Loucy (cell line): ENCODE measurements around the gene ARHGAP31.

Experiments
- H2AFZ ChIP-seq: fragments of 200-600 bp; sonication (generic); 2 replicates; pipeline ENCODE4 v1.6.0; 2016; ENCODE audit warnings: antibody characterized with exemption, mild to moderate bottlenecking, low read length, moderate library complexity
- H3F3A ChIP-seq: fragments of 200-600 bp; 2 replicates; pipeline ENCODE4 v1.6.0; 2016; ENCODE audit warnings: antibody characterized with exemption, low read depth, mild to moderate bottlenecking
- H3K27me3 ChIP-seq: fragments of 200-600 bp; sonication (generic); 2 replicates; pipeline ENCODE4 v1.6.1; 2014; ENCODE audit warnings: low read length, mild to moderate bottlenecking; ENCODE audit not compliant: insufficient read depth, poor library complexity, severe bottlenecking
- H3K36me3 ChIP-seq: fragments of 200-600 bp; sonication (generic); 2 replicates; pipeline ENCODE4 v1.6.1; 2016; ENCODE audit warnings: low read length; ENCODE audit not compliant: insufficient read depth
- H3K4me1 ChIP-seq: fragments of 200-600 bp; sonication (generic); 2 replicates; pipeline ENCODE4 v1.5.1; 2014; ENCODE audit warnings: low read length, mild to moderate bottlenecking; ENCODE audit not compliant: insufficient read depth, poor library complexity, severe bottlenecking
- H3K4me2 ChIP-seq: fragments of 200-600 bp; sonication (generic); 2 replicates; pipeline ENCODE4 v1.6.0; 2014; ENCODE audit warnings: antibody characterized with exemption, low read length, low read depth, mild to moderate bottlenecking; ENCODE audit not compliant: poor library complexity, severe bottlenecking
- H3K4me3 ChIP-seq: fragments of 200-600 bp; sonication (generic); 2 replicates; pipeline ENCODE4 v1.5.1; 2014; ENCODE audit warnings: low read length, mild to moderate bottlenecking, mixed read lengths; ENCODE audit not compliant: poor library complexity, severe bottlenecking
- H3K79me2 ChIP-seq: fragments of 200-600 bp; sonication (generic); 2 replicates; pipeline ENCODE4 v1.6.1; 2014; ENCODE audit warnings: low read length; ENCODE audit not compliant: insufficient read depth
- H3K9ac ChIP-seq: fragments of 200-600 bp; sonication (generic); 2 replicates; pipeline ENCODE4 v1.6.0; 2014; ENCODE audit warnings: mild to moderate bottlenecking, low read depth, low read length, moderate library complexity; ENCODE audit not compliant: poor library complexity, severe bottlenecking
- H3K9me2 ChIP-seq: fragments of 200-600 bp; sonication (generic); replicated peaks from 2 replicates; pipeline ENCODE4 v1.6.1; 2016; ENCODE audit warnings: low read depth, low read length, mixed read lengths
- H3K9me3 ChIP-seq: fragments of 200-600 bp; sonication (generic); 2 replicates; pipeline ENCODE4 v1.6.1; 2014; ENCODE audit warnings: mild to moderate bottlenecking, antibody characterized with exemption, low read length, low read depth; ENCODE audit not compliant: insufficient read depth
- H4K20me1 ChIP-seq: fragments of 200-600 bp; sonication (generic); 2 replicates; pipeline ENCODE4 v1.6.0; 2014; ENCODE audit warnings: antibody characterized with exemption, low read length, mild to moderate bottlenecking; ENCODE audit not compliant: insufficient read depth, poor library complexity, severe bottlenecking
- CTCF ChIP-seq: fragments of 200-600 bp; sonication (generic); conservative IDR thresholded peaks from 2 replicates; pipeline ENCODE4 v1.5.1; 2014; ENCODE audit warnings: mild to moderate bottlenecking, antibody characterized with exemption, low read length
- EZH2phosphoT487 ChIP-seq: fragments of 200-600 bp; IDR thresholded peaks from 2 replicates; pipeline ENCODE4 v1.6.1; 2018; ENCODE audit warnings: antibody characterized with exemption, mild to moderate bottlenecking, moderate library complexity, borderline replicate concordance

Gene ARHGAP31

DNA sequence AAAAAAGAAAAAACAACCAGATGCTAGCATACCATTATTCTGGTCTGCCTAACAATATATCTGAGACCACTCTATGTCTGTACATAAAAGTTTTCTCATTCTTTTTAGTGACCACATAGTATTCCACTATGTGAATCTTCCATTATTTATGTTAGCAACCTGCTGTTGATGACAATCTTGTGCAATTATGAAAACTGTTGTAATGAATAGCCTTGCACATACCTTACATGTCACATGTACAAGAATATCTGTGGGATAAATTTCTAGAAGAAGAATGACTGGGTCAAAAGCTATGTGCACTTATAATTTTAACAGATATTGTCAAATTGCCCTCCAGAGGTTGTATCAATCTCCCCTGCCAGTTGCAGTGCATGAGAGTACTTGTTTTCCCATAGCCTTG, 62.5 kb downstream of the ARHGAP31 start:
- Histone ChIP-seq H2AFZ (no peak overlapping the region), H3K4me2 (no peak overlapping the region), H3K9me3 (no peaks in the 10 kb centered on the region)

DNA sequence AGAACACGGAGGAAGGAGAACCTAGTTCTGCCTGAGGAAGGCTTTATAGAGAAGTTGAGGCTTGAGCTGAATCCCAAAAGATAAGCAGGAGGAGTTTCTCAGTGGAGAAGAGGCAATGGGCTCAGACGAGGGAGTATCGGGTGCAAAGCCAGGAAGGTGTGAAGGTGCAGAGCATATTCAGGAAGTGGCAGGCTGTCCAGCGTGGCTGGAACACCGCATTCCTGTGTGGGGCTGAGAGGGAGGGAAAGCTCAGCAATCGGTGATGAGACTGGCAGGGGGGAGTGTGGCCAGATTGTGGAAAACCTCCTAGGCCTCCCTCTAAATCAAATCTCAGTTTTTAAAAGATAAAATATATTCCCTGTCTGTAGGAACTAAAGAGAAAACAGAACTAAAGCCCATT, 63.0 kb downstream of the ARHGAP31 start:
- Histone ChIP-seq H3K9me3 (no peaks in the 10 kb centered on the region), H3K4me1 (no peaks in the 10 kb centered on the region), H3F3A (no peaks in the 10 kb centered on the region), H3K4me3 (no peak overlapping the region), H3K4me2 (no peak overlapping the region), H3K79me2 (no peaks in the 10 kb centered on the region), H2AFZ (no peak overlapping the region), H4K20me1 (no peaks in the 10 kb centered on the region), H3K27me3 (no peaks in the 10 kb centered on the region), H3K9me2 (no peaks in the 10 kb centered on the region), H3K36me3 (no peaks in the 10 kb centered on the region), H3K9ac (no peak overlapping the region)
- no peak for TF ChIP-seq CTCF
- no peak for TF ChIP-seq EZH2phosphoT487

More for the DNA sequence above, 62.5 kb downstream of the ARHGAP31 start:
- no peak overlapping the region for H3K9ac ChIP-seq
- H3K36me3 ChIP-seq: no peaks in the 10 kb centered on the region
- H3K79me2 ChIP-seq: no peaks in the 10 kb centered on the region
- no peaks in the 10 kb centered on the region for H4K20me1 ChIP-seq
- H3K27me3 ChIP-seq: no peaks in the 10 kb centered on the region
- TF ChIP-seq CTCF: no peak
- TF ChIP-seq EZH2phosphoT487: no peak
- no peaks in the 10 kb centered on the region for H3K9me2 ChIP-seq
- no peaks in the 10 kb centered on the region for H3F3A ChIP-seq
- no peak overlapping the region for H3K4me3 ChIP-seq
- H3K4me1 ChIP-seq: no peaks in the 10 kb centered on the region

DNA sequence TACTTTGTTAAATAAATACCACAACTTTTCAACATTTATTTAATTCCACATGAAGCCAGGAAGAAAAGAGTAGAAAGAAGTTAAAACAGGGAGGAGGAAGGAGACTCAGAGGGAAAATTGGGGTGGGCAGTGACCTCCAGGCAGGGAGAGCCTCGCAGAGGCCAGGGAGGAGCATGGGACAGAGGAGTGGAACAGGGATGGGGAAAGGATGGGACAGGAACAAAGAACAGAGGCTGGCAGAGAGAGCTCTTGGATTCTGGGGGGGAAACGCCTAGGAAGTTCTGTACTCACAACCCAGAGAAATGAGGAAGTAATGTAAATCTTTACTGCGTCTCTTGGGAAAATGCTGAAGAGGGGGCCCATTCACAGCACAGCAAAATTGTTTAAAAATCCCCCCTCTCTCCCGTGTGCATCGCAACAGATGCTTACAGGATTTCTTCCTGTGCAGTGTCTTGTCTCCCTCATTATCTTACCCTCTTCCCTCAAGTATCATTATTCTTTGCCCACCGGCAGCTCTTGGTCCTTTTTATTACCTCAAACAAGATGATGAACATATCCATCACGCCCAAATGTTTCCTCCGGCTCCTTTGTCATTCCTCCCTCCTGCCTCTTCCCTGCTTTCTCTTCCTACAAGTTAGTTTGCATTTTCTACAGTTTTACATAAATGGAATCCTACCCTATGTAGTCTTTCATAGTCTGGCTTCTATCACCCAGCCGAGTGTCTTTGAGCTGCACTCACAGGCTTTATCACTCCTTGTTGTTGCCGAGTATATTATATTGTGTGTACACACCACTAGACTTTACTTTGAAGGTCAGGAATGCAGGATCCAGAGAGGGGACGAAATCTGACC, 65.5 kb downstream of the ARHGAP31 start:
- Histone ChIP-seq H3K36me3 (no peaks in the 10 kb centered on the region), H3K4me3 (no peak overlapping the region), H4K20me1 (no peaks in the 10 kb centered on the region), H3F3A (no peaks in the 10 kb centered on the region), H3K4me1 (no peaks in the 10 kb centered on the region), H3K9ac (no peak overlapping the region), H3K9me3 (no peaks in the 10 kb centered on the region), H2AFZ (no peak overlapping the region), H3K9me2 (no peaks in the 10 kb centered on the region), H3K4me2 (no peak overlapping the region), H3K79me2 (no peaks in the 10 kb centered on the region), H3K27me3 (no peaks in the 10 kb centered on the region)
- TF ChIP-seq CTCF (no peak), EZH2phosphoT487 (no peak)
